PC-3 (cell line): ENCODE measurements around the gene ZSCAN2. TPM values are rescaled to one million over a fixed set of nuclear protein-coding genes. Genes with fewer than 3 reads are reported as not detected.
A peak's percentile ranks its signal among the peaks of the same experiment; 100 is the strongest.

Source experiments
- ATAC-seq: fragments of 200-7000 bp; cut with Tn5 transposase; 2 replicates; pipeline ENCODE4 v1.9.1; 2020; ENCODE audit warnings: mild to moderate bottlenecking, moderate library complexity
- BruUV-seq: library from RNA; stranded (reverse); fragments of 400-500 nt; replicated peaks from 2 replicates; lab custom pipeline; 2021; lab: Mats Ljungman, UMichigan
- CTCF ChIA-PET: fragments of 300-600 bp; sonication (Branson Sonifier 250); formaldehyde crosslinking; loops from one replicate; lab custom pipeline; 2022; ENCODE audit warnings: antibody characterized with exemption; lab: Charles Lee
- POLR2A ChIA-PET: fragments of 300-600 bp; sonication (Branson Sonifier 250); formaldehyde crosslinking; loops from one replicate; lab custom pipeline; 2022; ENCODE audit warnings: antibody characterized with exemption; ENCODE audit not compliant: unreplicated experiment; lab: Charles Lee
- DNase-seq: peaks from one replicate; pipeline ENCODE4 v3.0.0-alpha.2; 2015
- H2AFZ ChIP-seq: fragments of 300-600 bp; sonication (generic); 2 replicates; pipeline ENCODE4 v1.6.0; 2016; ENCODE audit warnings: antibody characterized with exemption, low read length
- H3F3A ChIP-seq: fragments of 300-600 bp; sonication (generic); one replicate; pipeline ENCODE4 v1.6.0; 2017; ENCODE audit warnings: antibody characterized with exemption, low read length, control low read depth, mild to moderate bottlenecking; ENCODE audit not compliant: unreplicated experiment
- H3K27ac ChIP-seq: fragments of 300-600 bp; sonication (generic); 2 replicates; pipeline ENCODE4 v1.5.1; 2016; ENCODE audit warnings: mild to moderate bottlenecking, low read length
- H3K27me3 ChIP-seq: fragments of 300-600 bp; sonication (generic); 2 replicates; pipeline ENCODE4 v1.6.1; 2016; ENCODE audit warnings: low read length, mixed read lengths
- H3K36me3 ChIP-seq: fragments of 300-600 bp; sonication (generic); 2 replicates; pipeline ENCODE4 v1.6.1; 2016; ENCODE audit warnings: low read depth, mixed run types, low read length, mixed read lengths
- H3K4me1 ChIP-seq: fragments of 300-600 bp; sonication (generic); 2 replicates; pipeline ENCODE4 v1.5.1; 2016; ENCODE audit warnings: low read length; ENCODE audit not compliant: insufficient read depth
- H3K4me2 ChIP-seq: fragments of 300-600 bp; sonication (generic); 2 replicates; pipeline ENCODE4 v1.6.0; 2016; ENCODE audit warnings: low read length
- H3K4me3 ChIP-seq: fragments of 300-600 bp; sonication (generic); 2 replicates; pipeline ENCODE4 v1.5.1; 2016; ENCODE audit warnings: mild to moderate bottlenecking, low read length, mixed read lengths
- H3K79me2 ChIP-seq: fragments of 300-600 bp; sonication (generic); 2 replicates; pipeline ENCODE4 v1.6.1; 2017; ENCODE audit warnings: low read length, mixed read lengths
- H3K9ac ChIP-seq: fragments of 300-600 bp; sonication (generic); 2 replicates; pipeline ENCODE4 v1.6.0; 2016; ENCODE audit warnings: mild to moderate bottlenecking, low read length
- H3K9me2 ChIP-seq: fragments of 300-600 bp; sonication (generic); replicated peaks from 2 replicates; pipeline ENCODE4 v1.6.1; 2016; ENCODE audit warnings: mixed run types, low read length, mixed read lengths
- H3K9me3 ChIP-seq: fragments of 300-600 bp; sonication (generic); 2 replicates; pipeline ENCODE4 v1.6.1; 2016; ENCODE audit warnings: low read length, mixed read lengths
- H4K20me1 ChIP-seq: fragments of 300-600 bp; sonication (generic); 2 replicates; pipeline ENCODE4 v1.6.1; 2016; ENCODE audit warnings: low read length, mixed read lengths
- CTCF ChIP-seq: fragments of 300-600 bp; sonication (generic); conservative IDR thresholded peaks from 2 replicates; pipeline ENCODE4 v1.5.1; 2017; ENCODE audit warnings: antibody characterized with exemption, low read depth, mild to moderate bottlenecking, low read length
- EZH2 ChIP-seq: fragments of 300-600 bp; sonication (generic); IDR thresholded peaks from one replicate; pipeline ENCODE4 v1.6.1; 2017; ENCODE audit warnings: antibody characterized with exemption, mild to moderate bottlenecking, low read length; ENCODE audit not compliant: unreplicated experiment
- EZH2phosphoT487 ChIP-seq: fragments of 300-600 bp; sonication (generic); IDR thresholded peaks from 2 replicates; pipeline ENCODE4 v1.6.1; 2018; ENCODE audit warnings: mild to moderate bottlenecking, antibody characterized with exemption, low read length, borderline replicate concordance
- intact Hi-C: fragments of 100-400 bp; cut with micrococcal nuclease; formaldehyde crosslinking; loops from 2 replicates; pipeline ENCODE4 v1.9.0; 2023
- total RNA-seq: library from RNA; depleted of rRNA; stranded (reverse); fragments of >200 nt; gene quantifications from 2 replicates; pipeline ENCODE4 v1.2.3, GENCODE V29; 2014

ZSCAN2 gene
- total RNA-seq, 1 experiment from 2014 or later: 15.0 TPM

- POLR2A ChIA-PET: no interaction called here
- no peaks in the 10 kb centered on the region for H3K27me3 ChIP-seq
- TF ChIP-seq EZH2: no peak
- no peak for TF ChIP-seq CTCF
- TF ChIP-seq EZH2phosphoT487: no peak
- H3K4me1 ChIP-seq: peaks cover 18% of the 10 kb centered on the region
- H3K9me2 ChIP-seq: no peaks in the 10 kb centered on the region
- intact Hi-C loops: no loop called here
- no peaks in the 10 kb centered on the region for H3K36me3 ChIP-seq
- CTCF ChIA-PET: interaction anchor here (0.7 kb wide), 1 partner anchor 30 kb away, joined by 4 read pairs; no protein-coding TSS in a partner anchor
- no peak for ATAC-seq
- H3K9me3 ChIP-seq: no peaks in the 10 kb centered on the region
- no peak overlapping the region for H3K4me2 ChIP-seq
- no peaks in the 10 kb centered on the region for H4K20me1 ChIP-seq
- no peak overlapping the region for H3K4me3 ChIP-seq
- no peak overlapping the region for H2AFZ ChIP-seq
- H3K9ac ChIP-seq: no peak overlapping the region
- H3F3A ChIP-seq: no peaks in the 10 kb centered on the region
- H3K79me2 ChIP-seq: peaks cover 22% of the 10 kb centered on the region
- DNase-seq: no peak
- H3K27ac ChIP-seq: no peak overlapping the region
- no TSS peak for BruUV-seq
These were observed 28.2 kb downstream of the ZSCAN2 start for GRCh38 chr15:84629033-84629432.

- H3K4me3 ChIP-seq: peak overlapping the region; percentile 93
- ATAC-seq (no peak), DNase-seq (peak; percentile 11)
- H3F3A ChIP-seq: no peaks in the 10 kb centered on the region
- H2AFZ ChIP-seq: peak overlapping the region; percentile 97
- no peaks in the 10 kb centered on the region for H3K9me3 ChIP-seq
- TSS peak; percentile 74 for BruUV-seq
- peak overlapping the region; percentile 99 for H3K4me2 ChIP-seq
- no peaks in the 10 kb centered on the region for H3K27me3 ChIP-seq
- H3K79me2 ChIP-seq: peaks cover 44% of the 10 kb centered on the region
- no peaks in the 10 kb centered on the region for H4K20me1 ChIP-seq
- peak overlapping the region; percentile 73 for H3K9ac ChIP-seq
- H3K9me2 ChIP-seq: no peaks in the 10 kb centered on the region
- peak overlapping the region; percentile 17; the same call in 1 of the 2 replicates for H3K27ac ChIP-seq
- H3K4me1 ChIP-seq: peaks cover 27% of the 10 kb centered on the region
- ChIA-PET POLR2A (no interaction called here), CTCF (no interaction called here)
- H3K36me3 ChIP-seq: 0 out of 2 replicates have a peak, but pooled peaks cover 3% of the 10 kb centered on the region
- intact Hi-C loops: loop anchor here (1.0 kb wide), 1 partner anchor 31 kb away; no protein-coding TSS in a partner anchor
- no peak for TF ChIP-seq CTCF
These were observed 31.0 kb downstream of the ZSCAN2 start for GRCh38 chr15:84631706-84632272.
